Measurements from ENCODE around the gene NF2. TPM values are rescaled to one million over a fixed set of nuclear protein-coding genes. Genes with fewer than 3 reads are reported as not detected.

NF2 gene
- total RNA-seq, 1 experiment from 2014 or later, result 50.9 TPM

- H4K5ac ChIP-seq (ENCODE audit: insufficient read length, low read depth, low read length), result no peak overlapping the region
- no peak overlapping the region for H3T11ph ChIP-seq (ENCODE audit: low read length)
- H3K79me2 ChIP-seq (ENCODE audit: insufficient read depth, low read length), result peaks cover 4% of the 10 kb centered on the region; the same call in 1 of the 2 replicates
- H3K79me1 ChIP-seq (ENCODE audit: insufficient read depth, low read depth, low read length, poor library complexity, severe bottlenecking), result no peaks in the 10 kb centered on the region
- H3K9ac ChIP-seq (ENCODE audit: extremely low read depth, insufficient read length, low read length), result no peak overlapping the region
- no CpG with 5 or more reads among the region's 3 CpGs for WGBS (ENCODE audit: extremely low coverage, insufficient read length, low lambda C conversion rate)
- H3K9me3 ChIP-seq (ENCODE audit: control insufficient read depth, low read depth, low read length), result no peaks in the 10 kb centered on the region
- H3K27ac ChIP-seq (ENCODE audit: insufficient read length, low read depth, low read length), result no peak overlapping the region
- no peak overlapping the region for H2BK120ac ChIP-seq (ENCODE audit: low read depth, low read length, poor library complexity, severe bottlenecking)
- no peaks in the 10 kb centered on the region for H3K27me3 ChIP-seq (ENCODE audit: insufficient read depth, low read length)
- H2BK5ac ChIP-seq (ENCODE audit: insufficient read length, low read length), result no peak overlapping the region
- no peak overlapping the region for H3K14ac ChIP-seq (ENCODE audit: insufficient read depth, low read length)
- no peak overlapping the region for H4K8ac ChIP-seq (replicated peaks; ENCODE audit: insufficient read length, low read depth, low read length)
- Mint-ChIP-seq H3K27me3 (ENCODE audit: low read depth) (no peaks in the 10 kb centered on the region), H3K4me3 (peak overlapping the region in 1 of 2 experiments; percentile 21; a peak in 3 of 5 replicates), H3K36me3 (ENCODE audit: insufficient read depth in 1 of 3, low read depth in 3 of 3) (no peaks in the 10 kb centered on the region; a peak in 2 of 7 replicates), H3K27ac (peak overlapping the region in 2 of 3 experiments; percentile 41 to 50; a peak in 4 of 7 replicates), H3K9me3 (no peaks in the 10 kb centered on the region), H3K4me1 (peaks cover 20 to 27% of the 10 kb centered on the region in 2 experiments)
- H2BK15ac ChIP-seq (ENCODE audit: low read depth, low read length), result no peak overlapping the region
- H3K23ac ChIP-seq (ENCODE audit: insufficient read length, low read depth, low read length), result no peak overlapping the region
- no peak overlapping the region for H3K4me2 ChIP-seq (ENCODE audit: insufficient read depth, insufficient read length, low read length)
- no peak overlapping the region for H3K56ac ChIP-seq (ENCODE audit: insufficient read length, low read depth, low read length)
- no peak overlapping the region for H2BK20ac ChIP-seq (ENCODE audit: low read depth, low read length, poor library complexity, severe bottlenecking)
- H4K91ac ChIP-seq (ENCODE audit: insufficient read length, low read depth, low read length), result no peak overlapping the region
- no peak overlapping the region for H2BK12ac ChIP-seq (ENCODE audit: insufficient read length, low read depth, low read length)
- no peak for TF ChIP-seq CTCF (conservative IDR thresholded peaks at IDR 0.05)
- H2AK5ac ChIP-seq (ENCODE audit: insufficient read length, low read length), result no peak overlapping the region
- H3K4me1 ChIP-seq (ENCODE audit: insufficient read depth, low read length), result peaks cover 2% of the 10 kb centered on the region
- H3K18ac ChIP-seq (ENCODE audit: insufficient read length, low read depth, low read length), result no peak overlapping the region
- peaks cover 4% of the 10 kb centered on the region for H3K23me2 ChIP-seq (ENCODE audit: insufficient read length, low read depth, low read length, poor library complexity, severe bottlenecking)
- H4K20me1 ChIP-seq (ENCODE audit: control insufficient read depth, insufficient read depth, insufficient read length), result no peaks in the 10 kb centered on the region
- H2AFZ ChIP-seq (ENCODE audit: low read length), result no peak overlapping the region
- DNase-seq, result peak; percentile 44
- H3K4ac ChIP-seq (ENCODE audit: low read depth, low read length), result no peak overlapping the region
Observed at GRCh38 chr22:29606320-29606719, 2.9 kb downstream of the NF2 start.

All from H9 (cell line).